DMS153 (cell line): ENCODE results near the gene RNF225.
"Not testable (repeated sequence)": the region's sequence is repeated elsewhere in the genome, so short reads cannot be mapped to it uniquely, and the experiment has no call there.

Experiments
- DNase-seq: peaks from one replicate; lab custom pipeline; 2025; lab: John Stamatoyannopoulos, UW

The RNF225 gene

DNA sequence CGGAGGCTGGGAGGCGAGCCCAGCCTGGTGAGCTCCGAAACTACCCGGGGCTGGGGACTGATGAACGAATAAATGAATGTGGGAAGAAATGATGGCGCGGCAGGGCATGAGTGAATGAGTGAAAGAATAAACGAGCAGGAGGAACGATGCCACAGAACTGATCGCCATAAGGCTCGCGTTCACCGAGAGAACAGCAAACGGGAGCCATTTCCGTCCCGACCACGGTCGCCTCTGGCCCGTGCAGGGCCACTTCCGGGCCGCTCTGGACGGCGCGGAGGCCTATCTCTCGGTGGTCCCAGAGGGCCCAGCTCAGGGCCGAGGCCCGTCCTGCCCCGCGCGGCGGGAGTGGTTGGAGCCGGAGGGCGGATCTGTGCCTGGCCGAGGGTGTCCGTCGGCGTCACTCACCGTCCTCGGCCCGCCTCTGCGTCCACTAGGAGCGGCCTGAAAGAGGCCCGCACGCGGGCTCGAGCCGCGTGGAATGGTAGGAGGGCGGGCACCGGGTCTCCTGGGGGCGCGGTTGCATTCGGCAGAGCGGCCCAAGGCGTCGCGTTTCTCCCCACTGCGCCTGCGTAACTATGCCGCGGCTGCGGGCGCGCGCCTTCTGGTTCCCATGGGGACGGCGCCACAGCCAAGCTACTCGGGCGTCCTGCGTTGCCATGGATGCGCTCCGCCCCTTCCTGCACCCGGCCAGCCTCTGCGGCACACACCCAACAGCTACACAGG lies 33.0 kb upstream of the RNF225 start, which contains the start of gene ZNF497:
ZNF497 (minus strand) TSS at position 480 of the 723 bp plus-strand sequence. CDS start 5,116 bp downstream, outside the sequence.
- peak; percentile 92 for DNase-seq

DNA sequence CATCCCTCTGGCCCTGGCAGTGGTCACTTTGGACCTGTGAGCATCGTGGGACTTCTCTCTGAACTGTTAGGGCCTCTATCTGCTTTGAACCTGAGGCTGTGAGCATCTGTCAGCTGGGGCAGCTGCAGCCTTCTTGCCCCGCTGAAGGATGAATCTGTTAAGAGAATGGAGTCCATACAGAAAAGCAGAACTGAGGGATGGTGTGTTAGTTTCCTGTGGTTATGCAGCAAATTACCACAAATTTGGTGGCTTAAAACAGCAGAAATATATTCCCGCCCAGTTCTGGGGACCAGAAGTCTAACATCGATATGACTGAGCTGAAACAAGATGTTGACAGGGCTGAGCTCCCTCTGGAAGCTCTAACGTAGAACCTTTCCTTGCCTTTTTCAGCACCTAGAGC lies 31.3 kb upstream of the RNF225 start:
- DNase-seq: no peak

DNA sequence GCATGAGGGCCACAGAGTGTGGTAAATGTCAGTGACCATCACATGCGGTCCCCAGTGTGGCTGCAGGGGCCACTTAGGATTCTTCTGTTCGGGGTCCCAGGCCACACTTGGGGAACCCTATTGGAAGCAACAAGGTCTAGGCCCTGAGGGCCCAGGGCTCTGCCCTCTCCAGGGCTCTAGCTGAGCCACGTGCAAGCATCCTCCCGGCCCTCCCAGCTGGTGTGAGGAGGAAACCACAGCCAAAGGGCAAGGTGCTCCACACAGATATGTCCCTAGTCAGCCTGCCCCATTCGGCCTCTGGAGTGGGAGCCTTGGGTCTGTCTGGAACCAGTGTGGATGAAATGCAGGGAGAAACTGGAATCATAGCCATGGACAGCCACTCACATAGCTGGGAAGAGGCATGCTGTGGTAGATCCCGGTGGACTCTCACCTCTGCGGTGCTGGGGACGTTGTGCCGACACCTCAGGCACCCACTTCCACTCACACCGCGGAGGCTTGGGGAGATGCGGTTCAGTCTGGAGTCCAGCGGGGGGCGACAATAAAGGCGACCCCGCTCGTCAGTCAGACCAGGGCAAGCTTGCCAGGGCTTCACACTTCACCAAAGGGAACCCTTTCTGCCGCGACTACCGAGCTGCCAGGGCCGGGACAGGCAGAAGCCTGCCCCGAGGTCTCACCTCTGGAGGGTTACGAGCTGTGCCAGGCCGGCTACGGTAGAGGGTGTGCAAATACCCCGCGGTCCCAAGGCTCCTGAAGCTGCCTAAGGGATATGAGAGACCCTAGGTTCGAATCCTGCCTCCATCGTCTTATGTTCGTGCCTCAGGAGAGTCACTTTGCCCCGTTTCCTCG lies 28.6 kb upstream of the RNF225 start:
- no peak for DNase-seq

DNA sequence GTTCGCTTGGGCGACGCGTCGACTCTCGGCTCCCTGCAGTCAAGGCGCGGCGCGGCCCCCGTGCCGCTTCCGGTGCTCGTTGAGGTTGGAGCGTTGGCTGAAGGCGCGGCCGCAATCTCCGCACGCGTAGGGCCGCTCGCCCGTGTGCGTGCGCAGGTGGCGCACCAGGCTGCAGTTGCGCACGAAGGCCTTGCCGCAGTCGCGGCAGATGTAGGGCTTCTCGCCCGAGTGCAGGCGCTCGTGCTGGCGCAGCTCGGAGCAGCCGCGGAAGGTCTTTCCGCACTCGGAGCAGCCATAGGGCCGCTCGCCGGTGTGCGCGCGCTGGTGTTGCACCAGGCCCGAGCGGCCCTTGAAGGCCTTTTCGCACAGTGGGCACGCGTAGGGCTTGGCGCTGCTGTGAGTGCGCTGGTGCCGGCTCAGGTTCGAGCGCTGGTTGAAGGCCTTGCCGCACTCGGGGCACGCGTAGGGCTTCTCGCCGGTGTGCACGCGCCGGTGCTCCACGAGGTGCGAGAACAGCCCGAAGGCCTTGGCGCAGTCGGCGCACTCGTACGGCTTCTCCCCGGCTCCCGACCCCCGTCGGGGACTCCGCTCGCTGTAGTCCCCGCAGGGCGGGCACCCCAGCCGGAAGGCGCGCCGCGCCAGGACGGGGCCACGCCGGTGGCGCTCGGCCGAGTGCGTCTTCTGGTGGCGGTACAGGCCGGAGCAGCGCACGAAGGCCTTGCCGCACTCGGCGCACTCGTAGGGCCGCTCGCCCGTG lies 27.6 kb upstream of the RNF225 start:
- no peak for DNase-seq

DNA sequence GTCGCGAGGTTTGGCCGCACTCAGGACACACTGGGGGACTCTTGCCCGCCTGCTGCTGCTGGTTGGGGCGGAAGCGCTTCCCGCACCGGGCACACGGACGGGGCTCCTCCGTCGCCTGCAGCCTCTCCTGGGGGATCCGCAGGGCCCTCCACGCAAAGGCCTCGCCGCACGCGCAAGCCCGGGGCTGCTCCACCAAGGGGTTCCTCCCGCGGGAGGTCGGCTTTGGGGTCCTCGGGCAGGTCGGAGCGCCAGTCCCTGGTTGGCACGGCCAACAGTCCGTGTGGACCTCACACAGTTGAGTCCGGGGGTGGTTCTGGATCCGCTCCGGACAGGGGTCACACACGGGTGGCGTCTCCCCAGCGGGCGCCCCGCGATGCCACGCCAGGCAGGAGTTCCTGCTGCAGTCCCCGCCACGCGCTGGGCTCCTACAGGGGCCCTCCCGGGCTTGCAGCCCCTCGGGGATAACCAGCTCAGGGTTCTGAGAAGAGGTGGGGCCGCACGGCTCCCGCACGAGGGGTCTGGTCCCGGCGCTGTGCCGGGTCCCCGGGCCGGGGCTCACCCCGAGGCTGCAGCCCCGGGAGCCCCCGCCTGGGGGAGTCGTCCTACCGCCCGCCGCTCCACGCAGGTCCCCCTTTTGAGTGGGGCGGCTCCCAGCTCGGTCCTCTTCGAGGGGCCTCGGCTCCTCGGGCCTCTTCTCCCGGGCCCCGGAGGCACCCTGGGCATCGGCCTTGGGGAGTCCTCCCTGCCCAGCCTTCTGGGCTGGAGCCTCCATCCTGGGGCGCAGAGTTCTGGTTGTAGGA lies 26.7 kb upstream of the RNF225 start:
- DNase-seq: no peak

DNA sequence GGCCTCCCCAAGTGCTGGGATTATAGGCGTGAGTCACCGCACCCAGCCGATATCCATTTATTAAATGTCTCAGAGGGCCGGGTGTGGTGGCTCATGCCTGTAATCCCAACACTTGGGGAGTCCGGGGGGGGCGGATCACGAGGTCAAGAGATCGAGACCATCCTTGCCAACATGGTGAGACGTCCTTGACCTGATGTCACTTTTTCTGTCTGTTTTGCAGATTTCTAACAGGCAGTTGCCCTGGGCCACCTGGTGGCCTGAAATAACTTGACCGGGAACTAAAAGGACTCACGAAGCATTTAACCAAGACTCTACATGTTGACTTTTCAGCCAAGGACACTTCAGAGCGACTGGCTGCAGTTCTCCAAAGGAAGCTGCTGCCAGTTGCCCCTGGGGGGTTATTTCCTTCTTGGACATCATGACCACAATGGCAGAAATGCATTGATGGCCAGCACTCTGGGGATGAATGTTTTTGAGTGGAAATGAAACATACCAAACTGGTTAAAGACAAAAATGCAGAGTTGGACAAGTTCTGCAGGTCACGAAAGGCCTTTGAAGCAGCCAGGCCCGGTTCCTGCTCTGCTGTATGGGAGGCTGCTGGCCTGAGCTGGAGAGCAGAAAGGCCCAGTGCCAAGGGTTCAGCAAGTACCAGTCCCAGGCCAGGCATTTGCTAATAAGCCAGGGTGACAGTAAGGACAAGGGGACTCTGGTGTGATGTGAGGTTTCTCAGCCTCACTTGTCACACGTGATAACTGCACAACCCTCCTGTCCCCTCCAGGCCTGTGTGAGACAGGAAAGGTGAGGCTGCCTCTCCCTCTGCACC lies 22.9 kb upstream of the RNF225 start:
- no peak for DNase-seq

DNA sequence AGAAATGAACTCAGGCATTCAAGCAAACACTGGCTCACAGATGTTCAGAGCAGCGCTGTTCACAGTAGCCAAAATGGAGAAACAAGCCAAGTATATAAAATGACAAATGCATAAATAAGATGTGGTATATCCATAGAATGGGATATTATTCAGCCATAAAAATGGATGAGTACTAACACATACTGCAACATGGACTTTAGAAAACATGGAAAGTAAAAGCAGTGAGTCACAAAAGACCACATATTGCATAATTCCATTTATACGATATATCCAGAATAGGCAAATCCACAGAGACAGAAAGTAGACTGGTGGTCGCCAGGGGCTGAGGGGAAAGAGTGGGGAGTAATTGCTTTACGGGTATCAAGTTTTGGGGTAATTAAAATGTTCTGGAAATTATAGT lies 21.3 kb upstream of the RNF225 start:
- no peak for DNase-seq

DNA sequence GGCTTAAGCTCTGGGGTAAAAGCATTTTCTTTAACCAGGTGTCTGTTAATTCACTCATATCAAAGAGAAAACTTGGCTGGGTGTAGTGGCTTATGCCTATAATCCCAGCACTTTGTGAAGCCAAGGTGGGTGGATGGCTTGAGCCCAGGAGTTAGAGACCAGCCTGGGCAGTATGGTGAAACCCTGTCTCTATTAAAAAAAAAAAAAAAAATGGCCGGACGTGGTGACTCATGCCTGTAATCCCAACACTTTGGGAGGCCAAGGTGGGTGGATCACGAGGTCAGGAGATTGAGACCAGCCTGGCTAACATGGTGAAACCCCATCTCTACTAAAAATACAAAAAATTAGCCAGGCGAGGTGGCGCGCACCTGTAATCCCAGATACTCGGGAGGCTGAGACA lies 18.7 kb upstream of the RNF225 start:
- not testable (repeated sequence) for DNase-seq

DNA sequence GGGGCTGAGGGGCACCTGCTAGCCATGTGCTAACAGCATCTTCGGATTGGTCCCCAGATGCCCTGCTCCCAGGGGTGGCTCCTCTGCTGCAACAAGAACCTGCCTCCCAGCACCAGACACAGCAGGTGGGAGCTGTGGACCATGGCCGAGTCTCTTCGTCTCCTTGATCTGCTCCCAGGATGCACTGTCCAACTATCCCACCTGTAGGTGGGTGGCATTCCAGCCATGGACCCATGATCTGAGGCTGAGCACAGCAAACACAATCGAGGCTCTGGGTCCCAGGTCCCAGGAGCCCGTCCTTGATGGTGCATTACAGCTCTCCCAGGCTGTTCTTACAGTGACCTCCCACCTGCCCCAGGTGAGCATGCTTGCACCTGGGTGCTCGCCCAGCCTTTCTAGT lies 16.2 kb upstream of the RNF225 start:
- DNase-seq: no peak

DNA sequence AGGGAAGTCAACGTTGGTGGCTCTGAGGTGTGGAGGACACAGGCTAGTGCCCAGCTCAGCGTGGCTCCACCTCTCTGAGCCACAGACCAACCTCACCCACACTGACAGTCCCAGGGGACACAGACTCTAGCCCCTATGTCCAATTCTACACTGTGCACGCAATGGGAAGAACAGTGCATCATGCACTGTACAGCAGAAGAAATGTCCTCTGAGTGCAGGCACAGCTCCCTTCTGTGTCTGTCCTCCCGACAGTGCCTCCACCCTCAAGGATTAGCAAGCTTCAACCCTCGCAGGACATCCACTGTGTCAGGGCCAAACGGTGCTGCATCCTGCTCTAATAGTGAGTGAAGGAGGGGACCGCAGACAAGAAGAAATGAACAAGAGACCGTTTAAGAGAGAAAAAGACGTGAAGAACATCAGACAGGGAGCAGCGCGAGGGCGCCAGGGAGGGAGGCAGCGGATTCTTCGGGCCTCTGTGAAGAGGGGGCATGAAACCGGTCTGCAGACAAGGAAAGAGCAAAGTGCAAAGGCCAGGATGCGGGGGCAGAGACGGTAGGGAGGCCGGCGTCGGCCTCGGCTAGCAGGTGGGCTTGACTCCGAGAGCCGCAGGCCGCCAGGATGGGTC lies 15.3 kb upstream of the RNF225 start:
- no peak for DNase-seq

DNA sequence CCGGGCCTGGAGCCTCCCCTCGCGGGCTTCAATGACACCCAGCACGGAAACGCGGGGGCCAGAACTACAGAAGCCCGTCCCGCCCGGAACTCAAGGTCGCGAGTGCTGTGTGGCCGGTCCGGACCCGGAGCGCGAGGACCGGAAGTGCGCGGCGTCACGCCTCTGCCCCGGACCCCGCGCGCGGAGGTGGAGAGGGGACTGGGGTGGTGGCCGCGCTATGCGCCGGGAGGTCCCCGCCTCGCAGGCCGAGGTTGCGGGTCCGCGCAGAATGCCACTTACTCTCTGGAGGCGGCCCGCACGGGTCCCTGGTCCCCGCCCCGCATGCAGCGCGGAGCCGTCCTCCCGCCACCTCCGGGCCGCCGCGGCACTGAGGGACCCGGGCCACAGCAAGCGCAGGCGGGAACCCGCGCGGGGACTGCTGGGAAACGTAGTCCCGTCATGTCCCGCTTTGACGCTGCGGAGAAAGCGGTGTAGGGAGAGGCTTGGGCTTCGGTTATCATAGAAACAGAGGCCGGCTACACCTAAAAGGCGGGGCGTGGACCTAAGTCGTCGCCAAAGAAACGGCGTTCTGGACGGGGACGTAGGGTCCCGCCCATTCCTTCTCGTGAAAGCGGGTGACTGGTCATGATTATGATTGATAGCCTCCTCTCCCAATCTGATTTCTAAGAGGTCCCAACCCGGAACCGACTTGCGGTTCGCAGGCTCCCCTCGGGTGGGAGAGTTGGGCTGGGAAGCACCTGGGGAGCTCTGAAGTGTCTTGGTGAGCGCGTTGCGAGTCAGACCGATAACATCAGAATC lies 14.6 kb upstream of the RNF225 start, which contains the start of gene ZNF837:
ZNF837 (minus strand) TSS at position 369 of the 798 bp plus-strand sequence. CDS start 11,698 bp downstream, outside the sequence.
- DNase-seq: peak; percentile 100

DNA sequence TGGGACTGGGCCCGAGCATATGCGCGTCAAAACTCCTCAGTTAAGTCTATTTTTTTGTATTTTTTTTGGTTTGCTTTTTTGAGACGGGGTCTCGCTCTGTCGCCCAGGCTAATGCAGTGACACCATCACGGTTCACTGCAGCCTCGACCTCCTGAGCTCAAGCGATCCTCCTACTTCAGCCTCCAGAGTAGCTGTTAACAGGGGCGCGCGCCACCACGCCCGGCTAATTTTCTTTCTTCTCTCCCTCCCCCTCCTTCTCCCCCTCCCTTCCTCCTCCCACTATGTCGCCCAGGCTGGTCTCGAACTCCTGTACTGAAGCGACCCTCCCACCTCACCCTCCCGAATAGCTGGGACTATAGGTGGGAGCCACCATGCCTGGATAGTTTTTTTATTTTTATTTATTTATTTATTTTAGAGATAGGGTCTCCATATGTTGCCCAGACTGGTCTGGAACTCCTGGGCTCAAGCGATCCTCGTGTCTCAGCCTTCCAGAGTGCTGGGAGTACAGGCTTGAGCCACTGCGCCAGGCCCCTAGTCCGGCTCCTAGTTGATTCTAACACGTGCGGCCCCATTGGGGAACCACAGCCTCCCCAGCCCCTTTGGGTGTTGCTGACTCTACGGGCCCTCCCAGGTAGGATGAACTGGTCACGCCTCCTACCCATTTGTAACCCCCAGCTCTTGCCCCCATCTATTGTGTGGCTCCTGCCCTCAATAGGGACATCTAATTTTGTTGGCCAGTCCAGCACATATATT lies 13.8 kb upstream of the RNF225 start:
- DNase-seq: no peak

DNA sequence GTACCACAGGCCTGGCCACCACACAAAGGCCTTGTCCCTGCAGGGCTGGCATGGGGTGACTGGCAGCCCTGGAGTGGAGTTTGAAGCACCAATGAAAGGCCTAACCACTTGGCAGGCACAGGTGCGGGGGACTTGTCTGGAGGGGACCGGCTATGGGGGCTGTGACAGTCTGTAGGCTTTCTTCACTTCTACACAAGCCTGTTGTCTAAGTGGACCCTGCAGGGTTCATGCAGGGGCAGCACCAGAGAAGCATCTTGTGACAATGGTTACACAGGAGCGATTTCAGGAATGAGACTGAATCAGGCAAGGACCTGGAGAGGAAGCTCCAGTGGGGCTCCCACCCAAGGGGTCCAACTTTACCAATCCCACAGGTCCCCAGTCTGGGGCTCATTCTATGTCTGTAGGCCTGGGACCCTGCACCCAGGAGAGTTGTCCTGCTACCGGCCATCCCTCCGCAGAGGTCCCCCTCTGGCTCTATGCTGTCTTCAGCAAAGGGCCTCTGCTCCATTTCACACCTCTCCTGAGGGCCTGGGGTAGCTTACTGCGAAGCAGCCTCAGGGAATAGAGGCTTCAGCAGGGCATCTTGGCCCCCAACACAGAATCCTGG lies 12.4 kb upstream of the RNF225 start:
- DNase-seq: no peak

DNA sequence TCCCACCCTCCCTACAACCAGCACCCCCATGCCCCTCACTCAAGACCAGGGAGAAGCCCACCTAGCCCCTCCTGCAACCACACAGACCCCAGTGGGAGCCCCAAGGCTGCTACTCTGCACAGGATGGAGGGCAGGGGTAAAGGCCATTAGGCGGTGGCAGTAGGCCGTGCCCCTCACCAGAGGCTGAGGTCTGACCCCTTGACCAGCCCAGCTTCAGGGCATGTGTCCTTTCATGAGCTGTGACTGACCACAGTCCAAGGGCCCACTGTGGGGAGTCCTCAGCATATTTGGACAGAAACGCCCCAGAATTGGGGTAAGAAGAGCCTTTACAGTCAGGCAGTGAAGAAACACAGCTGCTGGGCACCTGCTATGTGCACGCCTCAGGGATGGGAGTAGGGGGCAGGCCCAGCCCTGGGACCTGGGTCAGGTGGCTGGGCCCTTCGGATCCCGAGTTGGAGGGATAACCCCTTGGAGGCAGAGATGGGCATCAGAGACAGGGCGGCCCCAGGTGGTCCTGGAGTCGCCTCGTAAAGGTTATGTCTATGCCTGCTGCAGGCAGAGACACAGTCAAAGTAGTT lies 10.1 kb upstream of the RNF225 start:
- no peak for DNase-seq

DNA sequence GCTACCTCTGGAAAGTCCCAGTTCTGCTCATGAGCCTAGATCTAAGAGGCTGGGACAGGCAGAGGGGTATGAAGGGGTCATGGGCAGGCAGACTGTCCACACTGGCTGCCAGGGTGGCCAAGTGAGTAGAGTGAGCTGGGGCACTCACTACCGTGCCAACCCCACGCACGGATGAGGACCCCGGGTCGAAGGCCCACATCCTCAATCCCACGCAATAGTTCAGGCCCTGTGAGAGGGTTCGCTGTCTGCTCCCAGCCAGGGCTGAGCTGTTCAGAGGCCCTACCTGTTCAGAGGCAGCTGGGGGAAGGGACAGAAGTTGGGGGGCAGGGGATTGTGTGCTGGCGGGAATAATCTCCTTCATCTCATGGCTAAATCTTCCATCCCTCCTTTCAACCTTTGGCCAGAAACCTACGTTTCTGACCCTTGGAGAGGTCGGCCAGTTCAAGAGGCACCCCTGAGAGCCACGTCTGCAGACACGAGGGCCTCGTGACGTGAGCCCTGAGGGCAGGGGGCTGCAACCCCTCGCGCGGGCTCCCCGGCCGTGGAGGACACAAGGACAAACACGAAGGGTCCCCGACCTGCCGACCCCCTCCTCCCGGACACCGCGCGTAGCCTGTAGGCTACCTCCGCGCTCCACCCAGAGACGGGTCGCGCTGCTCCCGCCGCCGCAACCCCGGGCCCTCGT lies 9.4 kb upstream of the RNF225 start:
- no peak for DNase-seq

DNA sequence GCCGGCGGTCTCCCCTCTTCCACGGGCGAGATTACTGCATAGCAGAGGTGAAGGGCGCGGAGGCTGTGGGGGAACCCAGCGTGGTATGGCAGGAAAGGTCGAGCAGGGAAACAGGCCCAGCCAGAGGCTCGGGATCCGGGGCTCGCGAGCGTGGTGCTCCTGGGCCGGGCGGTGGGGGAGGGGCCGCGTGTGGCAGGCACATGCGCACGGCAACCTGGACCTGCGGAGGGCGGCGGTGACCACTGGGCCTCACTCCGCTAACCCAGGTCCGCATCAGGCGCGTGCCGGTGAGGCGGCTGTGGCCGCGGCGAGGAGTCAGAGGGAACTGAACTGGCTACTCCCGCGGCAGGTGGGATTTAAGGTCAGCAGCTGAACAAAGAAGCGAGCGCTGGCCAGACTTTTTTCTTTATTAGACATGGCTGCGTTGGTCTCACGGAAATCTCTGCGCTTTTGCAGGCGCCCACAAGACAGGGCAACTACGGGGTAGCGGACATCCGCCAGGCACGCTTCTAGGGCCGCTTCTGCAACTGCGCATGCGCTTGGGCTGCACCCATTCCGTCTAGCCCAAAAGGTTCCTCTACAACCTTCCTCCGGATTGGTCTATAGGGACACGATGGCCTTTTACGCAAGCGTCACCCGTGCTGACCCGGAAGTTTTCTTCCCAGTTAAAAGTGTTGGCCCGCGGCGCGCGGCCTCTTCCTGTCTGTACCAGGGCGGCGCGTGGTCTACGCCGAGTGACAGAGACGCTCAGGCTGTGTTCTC lies 8.7 kb upstream of the RNF225 start, which contains the start of gene RPS5:
RPS5 (plus strand) TSS at position 694 of the 762 bp plus-strand sequence. CDS start 869 bp downstream, outside the sequence.
- peak; percentile 99 for DNase-seq
